HepG2 (cell line): ENCODE data around the gene OR2F2. TPM values are rescaled to one million over a fixed set of nuclear protein-coding genes. Genes with fewer than 3 reads are reported as not detected.

Experiments used
- ATAC-seq: fragments of 200-7000 bp; cut with Tn5 transposase; 3 replicates; pipeline ENCODE4 v1.9.1; 2020; ENCODE audit warnings: mild to moderate bottlenecking, moderate library complexity
- BruUV-seq: library from RNA; stranded (reverse); fragments of 400-500 nt; replicated peaks from 2 replicates; lab custom pipeline; 2021; lab: Mats Ljungman, UMichigan
- CTCF ChIA-PET: fragments of 300-600 bp; formaldehyde crosslinking; extraction: SDS; loops from one replicate; lab custom pipeline; 2021; ENCODE audit warnings: low total read pairs, inconsistent platforms, low intra/inter-chr PET ratio; lab: Yijun Ruan, JAX
- POLR2A ChIA-PET: fragments of 350-600 bp; sonication (Branson Sonifier 250); formaldehyde crosslinking; loops from one replicate; lab custom pipeline; 2020; ENCODE audit warnings: antibody characterized with exemption, inconsistent platforms; lab: Yijun Ruan, JAX
- DNase-seq: peaks from one replicate; pipeline ENCODE4 v3.0.0-alpha.2; 2015; ENCODE audit warnings: low spot score
- FAIRE-seq: peaks from 3 replicates; lab custom pipeline; 2011; peaks lifted over from hg19 to GRCh38; lab: Jason Lieb, UNC
- H2AFZ ChIP-seq: one replicate; pipeline ENCODE4 v1.6.1; 2011; ENCODE audit warnings: low read length, inconsistent platforms
- H3K27ac ChIP-seq: fragments of 300-600 bp; 3 replicates; pipeline ENCODE4 v1.8.0; 2011; ENCODE audit warnings: mixed run types, mild to moderate bottlenecking, mixed read lengths, low read length, inconsistent platforms; ENCODE audit not compliant: insufficient read depth; ENCODE audit errors: extremely low read length
- H3K27me3 ChIP-seq, 2 experiments: fragments of 200-600 bp in 1 of 2; 2 replicates in 1 of 2; 3 replicates in 1 of 2; pipeline versions ENCODE4 v1.6.0 to v1.8.0; 2011; ENCODE audit warnings: low read length in 2 of 2, mild to moderate bottlenecking in 2 of 2, moderate library complexity in 2 of 2, inconsistent platforms in 1 of 2; ENCODE audit not compliant: insufficient read depth in 2 of 2, control insufficient read depth in 1 of 2
- H3K36me3 ChIP-seq, 2 experiments: fragments of 200-600 bp in 1 of 2; replicated peaks in 1 of 2; 2 replicates in 1 of 2; 3 replicates in 1 of 2; pipeline versions ENCODE4 v1.5.1 to v1.8.0; 2011; ENCODE audit warnings: low read length in 2 of 2, inconsistent platforms in 1 of 2; ENCODE audit not compliant: insufficient read depth in 2 of 2, control insufficient read depth in 1 of 2
- H3K4me1 ChIP-seq: 2 replicates; pipeline ENCODE4 v1.5.1; 2012; ENCODE audit warnings: low read length, inconsistent platforms; ENCODE audit not compliant: insufficient read depth
- H3K4me2 ChIP-seq: 2 replicates; pipeline ENCODE4 v1.6.0; 2011; ENCODE audit warnings: low read depth, low read length, inconsistent platforms
- H3K4me3 ChIP-seq, 3 experiments: fragments of 200-600 bp in 1 of 3; sonication (generic), shearing (Covaris generic) in 1 of 3; replicated peaks in 1 of 3; 2 replicates each; pipeline ENCODE4 v1.5.1; 2011 to 2016; ENCODE audit warnings: low read length in 3 of 3, inconsistent platforms in 2 of 3, low read depth in 2 of 3, mild to moderate bottlenecking in 2 of 3, control low read depth in 1 of 3, mixed read lengths in 1 of 3; ENCODE audit not compliant: insufficient read depth in 1 of 3
- H3K79me2 ChIP-seq: one replicate; pipeline ENCODE4 v1.6.1; 2011; ENCODE audit warnings: low read length, inconsistent platforms; ENCODE audit not compliant: insufficient read depth
- H3K9ac ChIP-seq: 2 replicates; pipeline ENCODE4 v1.6.0; 2011; ENCODE audit warnings: mild to moderate bottlenecking, low read depth, low read length, inconsistent platforms; ENCODE audit not compliant: insufficient read depth
- H3K9me3 ChIP-seq: 2 replicates; pipeline ENCODE4 v1.5.1; 2012; ENCODE audit warnings: mild to moderate bottlenecking, low read length
- H4K20me1 ChIP-seq: 2 replicates; pipeline ENCODE4 v1.6.0; 2011; ENCODE audit warnings: inconsistent platforms, mild to moderate bottlenecking, low read length, moderate library complexity; ENCODE audit not compliant: insufficient read depth
- CREB1 ChIP-seq, 2 experiments: fragments of 450-650 bp in 1 of 2; IDR thresholded peaks; 2 replicates each; pipeline ENCODE4 v1.6.1; 2016 to 2017; ENCODE audit warnings: control low read depth in 1 of 2, mild to moderate bottlenecking in 1 of 2, missing compliant biosample characterization in 1 of 2, missing genetic modification characterization in 1 of 2
- SMC3 ChIP-seq: IDR thresholded peaks from 2 replicates; pipeline ENCODE4 v1.6.1; 2011; ENCODE audit warnings: low read length, improper control_type of control experiment
- ZNF441 ChIP-seq: sonication (generic); formaldehyde crosslinking; IDR thresholded peaks from 2 replicates; pipeline ENCODE4 v1.7.0; 2021; ENCODE audit warnings: missing genetic modification reagents, borderline replicate concordance
- ZNF598 ChIP-seq: sonication (generic); formaldehyde crosslinking; IDR thresholded peaks from 2 replicates; pipeline ENCODE4 v1.5.1; 2020; ENCODE audit warnings: mild to moderate bottlenecking, missing genetic modification reagents, borderline replicate concordance
- ZNF713 ChIP-seq: sonication (generic); formaldehyde crosslinking; IDR thresholded peaks from 2 replicates; pipeline ENCODE4 v1.4.0; 2020; ENCODE audit warnings: mild to moderate bottlenecking, missing genetic modification reagents
- WGBS: methylation state at CpG from one replicate; pipeline ENCODE4 v1.1.6; 2017; ENCODE audit warnings: low lambda C conversion rate; 5-methylcytosine and 5-hydroxymethylcytosine counted together
- in situ Hi-C: cut with HindIII; loops from 2 replicates; pipeline ENCODE4 v1.10.0; 2017; ENCODE audit warnings: low pct_unique_long_range_greater_than_20kb; ENCODE audit not compliant: extremely low pct_ligation_motif_present
- intact Hi-C: fragments of 100-400 bp; cut with micrococcal nuclease; formaldehyde crosslinking; loops from one replicate; pipeline ENCODE4 v1.10.0; 2022; ENCODE audit not compliant: unreplicated experiment
- polyA plus RNA-seq, 8 experiments: library from polyadenylated mRNA; depleted of rRNA in 3 of 8; stranded (reverse) in 7 of 8; unstranded in 1 of 8; fragments of >200 nt; fragmentation: Illumina TruSeq in 4 of 8; extraction: Trizol in 4 of 8; gene quantifications; 2 replicates each; pipeline versions ENCODE4 v1.2.1 to v1.2.3, GENCODE V29; 2011 to 2016; ENCODE audit warnings: low read depth in 4 of 8, missing spikeins in 1 of 8, mixed read lengths in 1 of 8; ENCODE audit not compliant: insufficient read depth in 1 of 8
- total RNA-seq, 5 experiments: library from RNA; depleted of rRNA; stranded (reverse); fragments of >200 nt; fragmentation: Illumina TruSeq; extraction: Trizol; gene quantifications; 2 replicates each; pipeline ENCODE4 v1.2.3, GENCODE V29; 2016; ENCODE audit warnings: low read depth in 1 of 5

The OR2F2 gene
- total and polyA plus RNA-seq, 2 of the 13 experiments (the other 11 are each of a cell fraction or from before 2014, with no cell fraction given): 0.13 TPM; not detected in 1

GRCh38 chr7:143958781-143959180 lies 23.7 kb downstream of the OR2F2 start (continued):
- TF ChIP-seq SMC3: no peak

GRCh38 chr7:143960813-143961610 lies 26.0 kb downstream of the OR2F2 start:
- H3K4me1 ChIP-seq: peaks cover 32% of the 10 kb centered on the region
- CTCF ChIA-PET: no interaction called here
- no peak for TF ChIP-seq ZNF441 (CRISPR knock-in tag)
- DNase-seq (no peak), ATAC-seq (no peak), FAIRE-seq (no peak)
- no peaks in the 10 kb centered on the region for H4K20me1 ChIP-seq
- no peak overlapping the region for H3K27ac ChIP-seq
- WGBS: 64% methylated on average over 5 of the region's 5 CpGs
- no peak overlapping the region for H3K9ac ChIP-seq
- H3K79me2 ChIP-seq: no peaks in the 10 kb centered on the region
- no TSS peak for BruUV-seq
- no peaks in the 10 kb centered on the region for H3K27me3 ChIP-seq
- H3K4me3 ChIP-seq: no peak overlapping the region
- H2AFZ ChIP-seq: no peak overlapping the region
- no peaks in the 10 kb centered on the region for H3K36me3 ChIP-seq
- POLR2A ChIA-PET: no interaction called here
- no peak overlapping the region for H3K4me2 ChIP-seq
- no peaks in the 10 kb centered on the region for H3K9me3 ChIP-seq
- in situ Hi-C loops: no loop called here
- intact Hi-C loops: no loop called here

- peak; percentile 34 for FAIRE-seq
- Histone ChIP-seq H3K36me3 (no peaks in the 10 kb centered on the region), H3K27ac (no peak overlapping the region), H3K4me2 (peak overlapping the region; percentile 20; the same call in 1 of the 2 replicates), H4K20me1 (no peaks in the 10 kb centered on the region), H3K9ac (no peak overlapping the region), H3K4me1 (peaks cover 13% of the 10 kb centered on the region), H3K9me3 (no peaks in the 10 kb centered on the region), H3K27me3 (no peaks in the 10 kb centered on the region), H3K4me3 (no peak overlapping the region), H3K79me2 (no peaks in the 10 kb centered on the region), H2AFZ (peak overlapping the region; percentile 62)
- intact Hi-C loops (no loop called here), in situ Hi-C loops (no loop called here)
- TF ChIP-seq ZNF713 (CRISPR knock-in tag): no peak
- TF ChIP-seq ZNF598 (CRISPR knock-in tag): no peak
- 0 out of 2 replicates have a peak, but pooled peaks have one; percentile 6 for TF ChIP-seq CREB1 (IDR thresholded peaks at IDR 0.05)
- no peak for TF ChIP-seq CREB1 (CRISPR knock-in tag; IDR thresholded peaks at IDR 0.05)
- WGBS: 6% methylated on average over 2 of the region's 2 CpGs
- BruUV-seq: no TSS peak
- ATAC-seq: peak; percentile 60; the same call in 2 of the 3 replicates
- DNase-seq: peak; percentile 6
- ChIA-PET CTCF (no interaction called here), POLR2A (interaction anchor here (1.5 kb wide), 1 partner anchor 63 kb away, joined by 3 read pairs; the partner anchor contains the start of gene TCAF1)
Measured at GRCh38 chr7:143965280-143965679, 30.2 kb downstream of the OR2F2 start.
